Common myeloid progenitor, CD34-positive (primary cell): Measurements from ENCODE around the gene PAH.

Experiments
- CTCF ChIA-PET: fragments of 350-600 bp; sonication (Branson Sonifier 250); formaldehyde crosslinking; loops from one replicate; lab custom pipeline; 2021; ENCODE audit warnings: antibody characterized with exemption; lab: Charles Lee
- POLR2A ChIA-PET: fragments of 350-600 bp; sonication (Branson Sonifier 250); formaldehyde crosslinking; loops from one replicate; lab custom pipeline; 2021; ENCODE audit warnings: antibody characterized with exemption; lab: Charles Lee
- DNase-seq, 3 donors: peaks; one replicate each; pipeline versions ENCODE4 v3.0.0 to v3.0.0-alpha.2; 2013
- H3K27ac ChIP-seq, 2 experiments: 1 replicate in 1 of 2; 2 replicates in 1 of 2; pipeline ENCODE4 v1.7.0; 2013; ENCODE audit warnings: inconsistent platforms in 2 of 2, low read length in 2 of 2, mild to moderate bottlenecking in 2 of 2, low read depth in 1 of 2, moderate library complexity in 1 of 2; ENCODE audit not compliant: severe bottlenecking in 2 of 2, insufficient read depth in 1 of 2, poor library complexity in 1 of 2
- H3K27me3 ChIP-seq, 5 experiments: replicated peaks in 2 of 5; 1 replicate in 3 of 5; 2 replicates in 2 of 5; pipeline versions ENCODE4 v1.6.1 to v1.7.0; 2013; ENCODE audit warnings: low read length in 4 of 5, mild to moderate bottlenecking in 2 of 5, moderate library complexity in 2 of 5, inconsistent platforms in 1 of 5; ENCODE audit not compliant: insufficient read depth in 5 of 5, control insufficient read depth in 4 of 5
- H3K36me3 ChIP-seq, 4 experiments: 1 replicate in 2 of 4; 2 replicates in 2 of 4; pipeline versions ENCODE4 v1.6.1 to v1.7.0; 2013; ENCODE audit warnings: low read length in 3 of 4, control low read depth in 1 of 4, mild to moderate bottlenecking in 1 of 4; ENCODE audit not compliant: control insufficient read depth in 4 of 4, insufficient read depth in 4 of 4
- H3K4me1 ChIP-seq, 4 experiments: 1 replicate in 3 of 4; 2 replicates in 1 of 4; pipeline versions ENCODE4 v1.6.1 to v1.7.1; 2013; ENCODE audit warnings: low read length in 3 of 4, mild to moderate bottlenecking in 3 of 4, control low read depth in 1 of 4, inconsistent platforms in 1 of 4, moderate library complexity in 1 of 4; ENCODE audit not compliant: control insufficient read depth in 4 of 4, insufficient read depth in 4 of 4; ENCODE audit errors: control extremely low read depth in 1 of 4
- H3K4me3 ChIP-seq, 7 experiments: 1 replicate in 4 of 7; 2 replicates in 3 of 7; pipeline versions ENCODE4 v1.5.1 to v1.7.0; 2013; ENCODE audit warnings: mild to moderate bottlenecking in 7 of 7, low read length in 6 of 7, moderate library complexity in 6 of 7, inconsistent platforms in 2 of 7, low read depth in 2 of 7, control low read depth in 1 of 7; ENCODE audit not compliant: insufficient read depth in 4 of 7, control insufficient read depth in 1 of 7; ENCODE audit errors: extremely low read depth in 1 of 7
- H3K9me3 ChIP-seq, 5 experiments: 1 replicate in 4 of 5; 2 replicates in 1 of 5; pipeline versions ENCODE4 v1.6.1 to v1.7.1; 2013; ENCODE audit warnings: low read length in 4 of 5, mild to moderate bottlenecking in 2 of 5, inconsistent platforms in 1 of 5, low read depth in 1 of 5, moderate library complexity in 1 of 5; ENCODE audit not compliant: control insufficient read depth in 4 of 5, insufficient read depth in 2 of 5; ENCODE audit errors: control extremely low read depth in 1 of 5
- WGBS: methylation state at CpG from one replicate; pipeline ENCODE4 v1.1.5; 2013; ENCODE audit not compliant: insufficient coverage; 5-methylcytosine and 5-hydroxymethylcytosine counted together

PAH gene

DNA sequence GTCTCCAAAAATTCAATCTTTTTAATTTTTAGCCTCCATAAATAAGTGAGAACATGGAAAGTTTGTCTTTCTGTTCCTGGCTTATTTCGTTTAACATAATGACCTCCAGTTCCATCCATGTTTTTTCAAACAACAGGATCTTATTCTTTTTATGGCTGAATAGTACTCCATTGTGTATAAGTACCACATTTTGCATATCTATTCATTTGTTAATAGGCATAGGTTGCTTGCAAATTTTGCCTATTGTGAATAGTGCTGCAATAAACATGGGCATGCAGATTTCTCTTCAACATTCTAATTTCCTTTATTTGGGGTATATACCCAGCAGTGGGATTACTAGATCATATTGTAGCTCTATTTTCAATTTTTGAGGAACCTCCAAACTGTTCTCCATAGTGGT is 16.1 kb upstream of the PAH start:
- H3K27me3 ChIP-seq: peaks cover 0 to 10% (median 0%) of the 10 kb centered on the region in 5 experiments
- DNase-seq: no peak
- ChIA-PET POLR2A (no interaction called here), CTCF (no interaction called here)
- no peaks in the 10 kb centered on the region for H3K36me3 ChIP-seq
- H3K4me3 ChIP-seq: no peak overlapping the region
- no peak overlapping the region for H3K27ac ChIP-seq
- no peaks in the 10 kb centered on the region for H3K9me3 ChIP-seq
- H3K4me1 ChIP-seq: no peaks in the 10 kb centered on the region
- WGBS: no CpG with 5 or more reads among the region's 1 CpG

DNA sequence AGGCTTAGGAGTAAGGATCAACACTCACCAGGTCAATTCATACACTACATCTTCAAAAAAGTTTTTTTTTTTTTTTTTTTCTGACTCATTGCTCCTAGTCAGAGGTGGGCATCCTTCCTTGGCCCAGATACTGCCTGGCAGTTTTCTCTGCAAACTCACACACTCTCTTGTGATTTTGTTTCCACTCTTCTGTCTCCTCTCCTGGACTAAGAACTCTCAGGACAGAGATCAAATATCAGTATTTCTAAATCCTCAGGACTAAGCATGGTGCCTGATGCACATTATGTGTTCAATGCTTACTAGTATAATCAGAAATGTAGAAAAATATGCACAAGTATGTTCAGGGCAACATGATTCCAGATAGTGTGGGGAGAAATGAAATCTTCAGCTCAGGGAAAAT is 10.2 kb upstream of the PAH start:
- POLR2A ChIA-PET: no interaction called here
- no peaks in the 10 kb centered on the region for H3K4me1 ChIP-seq
- H3K4me3 ChIP-seq: no peak overlapping the region
- H3K27me3 ChIP-seq: peaks cover 0 to 10% (median 3%) of the 10 kb centered on the region in 5 experiments
- no peak overlapping the region for H3K27ac ChIP-seq
- DNase-seq: no peak
- H3K36me3 ChIP-seq: no peaks in the 10 kb centered on the region
- CTCF ChIA-PET: interaction anchor here (0.6 kb wide), 1 partner anchor 21 kb away, joined by 3 read pairs; no protein-coding TSS in a partner anchor
- no peaks in the 10 kb centered on the region for H3K9me3 ChIP-seq

GRCh38 chr12:102921240-102921639 is 4.2 kb upstream of the PAH start:
- POLR2A ChIA-PET: no interaction called here
- H3K36me3 ChIP-seq: no peaks in the 10 kb centered on the region
- no peak for DNase-seq

DNA sequence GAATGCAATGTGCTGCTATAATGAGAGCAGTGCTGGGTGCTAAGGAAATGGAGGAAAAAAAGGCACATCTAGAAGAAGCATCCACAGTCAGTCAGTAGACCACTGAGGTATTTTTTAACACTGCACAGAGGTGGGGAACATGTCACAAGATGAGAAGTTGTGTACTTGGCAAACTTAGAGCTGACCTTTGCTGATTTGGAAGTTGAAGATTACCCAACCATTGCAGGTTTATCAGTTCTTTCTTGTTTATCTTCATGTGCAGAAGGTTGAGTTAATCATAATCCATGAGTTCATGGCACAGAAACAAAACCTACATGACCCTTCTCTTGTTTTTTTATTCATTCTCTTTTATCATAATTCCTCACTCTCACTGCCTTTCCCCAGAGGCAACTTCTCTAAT is 3.2 kb upstream of the PAH start:
- H3K4me1 ChIP-seq: peaks cover 0 to 8% (median 3%) of the 10 kb centered on the region in 4 experiments
- POLR2A ChIA-PET: no interaction called here

More at GRCh38 chr12:102921240-102921639, 4.2 kb upstream of the PAH start:
- H3K9me3 ChIP-seq: no peaks in the 10 kb centered on the region
- no peak overlapping the region for H3K27ac ChIP-seq
- H3K4me1 ChIP-seq: peaks cover 0 to 8% (median 3%) of the 10 kb centered on the region in 4 experiments
- CTCF ChIA-PET: no interaction called here
- H3K4me3 ChIP-seq: no peak overlapping the region
- H3K27me3 ChIP-seq: peaks cover 0 to 10% (median 6%) of the 10 kb centered on the region in 5 experiments

DNA sequence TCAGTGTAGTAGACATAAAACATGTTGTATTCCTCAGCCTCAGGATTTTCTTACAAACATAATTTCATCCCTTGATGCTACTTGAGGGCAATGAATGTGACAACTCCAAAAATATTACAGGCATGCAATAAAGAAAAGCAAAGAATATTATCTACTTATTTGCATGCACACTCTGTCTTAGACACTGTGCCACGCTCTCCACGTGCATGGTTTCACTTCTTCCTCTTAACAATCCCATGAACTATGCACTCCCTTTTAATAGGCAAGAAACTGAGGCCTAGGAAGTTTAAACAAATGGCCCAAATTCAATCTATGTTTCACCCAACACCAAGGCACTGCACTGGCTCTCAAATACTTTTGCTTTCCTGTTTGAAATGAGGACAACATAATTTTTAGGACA is 1.8 kb upstream of the PAH start:
- Histone ChIP-seq H3K9me3 (no peaks in the 10 kb centered on the region), H3K27me3 (peaks cover 0 to 18% (median 8%) of the 10 kb centered on the region in 5 experiments), H3K36me3 (no peaks in the 10 kb centered on the region), H3K27ac (no peak overlapping the region), H3K4me3 (no peak overlapping the region), H3K4me1 (peaks cover 0 to 8% (median 3%) of the 10 kb centered on the region in 4 experiments)
- 100% methylated on average over 2 of the region's 2 CpGs for WGBS
- POLR2A ChIA-PET: no interaction called here
- DNase-seq: no peak
- CTCF ChIA-PET: no interaction called here

More for the DNA sequence above, 3.2 kb upstream of the PAH start:
- Histone ChIP-seq H3K9me3 (no peaks in the 10 kb centered on the region), H3K27me3 (peaks cover 0 to 12% (median 8%) of the 10 kb centered on the region in 5 experiments), H3K36me3 (no peaks in the 10 kb centered on the region), H3K27ac (no peak overlapping the region), H3K4me3 (no peak overlapping the region)
- CTCF ChIA-PET: no interaction called here
- DNase-seq: no peak

DNA sequence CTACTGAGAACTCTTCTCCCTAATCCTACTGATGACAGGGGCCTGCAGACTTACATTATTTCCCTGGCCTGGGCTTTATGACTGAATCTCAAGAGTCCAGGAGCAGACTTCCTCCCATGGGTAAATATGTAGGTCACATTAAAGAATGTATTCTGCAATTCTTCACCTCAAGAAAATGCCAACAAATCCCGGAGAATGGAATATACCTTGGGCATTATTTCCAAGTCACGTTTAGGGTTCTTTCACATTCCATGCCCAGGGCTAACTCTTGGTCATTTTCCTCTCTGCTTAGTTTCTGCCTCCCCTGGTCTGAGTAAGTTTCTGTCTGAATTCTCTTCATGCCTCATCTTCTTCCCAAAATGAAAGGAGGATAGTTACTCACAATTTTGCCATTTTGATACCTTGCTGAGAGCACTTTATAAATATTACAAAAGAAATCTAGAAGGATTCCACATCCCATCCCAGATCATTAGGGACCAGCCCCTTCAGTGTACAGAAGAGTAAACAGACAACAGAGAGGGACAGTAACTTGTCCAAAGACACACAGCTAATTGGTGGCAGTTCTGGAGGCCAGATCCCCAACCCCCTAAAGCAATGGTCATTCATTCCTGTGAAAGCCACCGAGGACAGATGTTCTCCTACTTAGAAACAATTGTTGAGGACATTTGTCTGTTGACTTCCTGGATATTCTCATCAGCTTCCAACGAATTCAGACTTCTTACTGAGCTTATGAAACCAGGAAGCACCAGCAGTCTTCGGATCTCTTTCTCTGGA is 605 bp downstream of the PAH start:
- peak overlapping the region in 3 of 7 experiments; percentile 48 to 69 (median 66) for H3K4me3 ChIP-seq
- peaks cover 0 to 18% (median 8%) of the 10 kb centered on the region in 5 experiments for H3K27me3 ChIP-seq

GRCh38 chr12:102913453-102914226 is 3.4 kb downstream of the PAH start:
- peaks cover 0 to 18% (median 8%) of the 10 kb centered on the region in 5 experiments for H3K27me3 ChIP-seq
- DNase-seq: no peak
- H3K4me1 ChIP-seq: peaks cover 0 to 8% (median 3%) of the 10 kb centered on the region in 4 experiments
- no peaks in the 10 kb centered on the region for H3K36me3 ChIP-seq
- no peaks in the 10 kb centered on the region for H3K9me3 ChIP-seq
- no CpG with 5 or more reads among the region's 2 CpGs for WGBS
- H3K4me3 ChIP-seq: no peak overlapping the region
- CTCF ChIA-PET: interaction anchor here (1.2 kb wide), 1 partner anchor 635 kb away, joined by 4 read pairs; no protein-coding TSS in a partner anchor
- H3K27ac ChIP-seq: no peak overlapping the region
- POLR2A ChIA-PET: no interaction called here

More for the DNA sequence above, 605 bp downstream of the PAH start:
- ChIA-PET CTCF (interaction anchor here (1.4 kb wide), 1 partner anchor 632 kb away, joined by 4 read pairs; no protein-coding TSS in a partner anchor), POLR2A (no interaction called here)
- Histone ChIP-seq H3K4me1 (peaks cover 0 to 8% (median 3%) of the 10 kb centered on the region in 4 experiments), H3K9me3 (no peaks in the 10 kb centered on the region), H3K27ac (no peak overlapping the region), H3K36me3 (no peaks in the 10 kb centered on the region)
- WGBS: 79% methylated on average over 5 of the region's 5 CpGs
- no peak for DNase-seq
